HG03571 (cell line): ENCODE results near the gene GRIA3.
"Not testable (repeated sequence)": the region's sequence is repeated elsewhere in the genome, so short reads cannot be mapped to it uniquely, and the experiment has no call there.

Experiments used
- ATAC-seq: cut with Tn5 transposase; IDR thresholded peaks from one replicate; pipeline ENCODE4 v1.9.1; 2021; ENCODE audit not compliant: unreplicated experiment

Gene GRIA3

DNA sequence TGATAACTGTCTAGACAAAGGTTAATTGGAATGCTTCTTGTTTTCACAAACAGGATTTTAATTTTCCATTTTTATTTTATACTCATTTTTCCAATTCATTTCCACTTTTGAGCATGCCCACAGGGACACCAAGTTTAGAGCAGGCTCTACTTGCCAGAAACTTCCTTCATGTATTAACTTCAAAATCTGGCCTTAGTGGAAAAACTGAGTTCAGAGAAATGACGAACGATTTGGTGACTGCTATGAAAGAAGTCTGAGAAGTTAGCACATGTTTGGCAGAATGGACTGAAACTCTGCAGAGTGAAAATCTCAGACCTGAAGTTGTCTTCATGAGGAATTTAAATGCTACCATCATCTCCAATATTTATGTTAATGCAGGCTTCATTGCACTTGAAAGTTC is 334.7 kb downstream of the GRIA3 start:
- no peak for ATAC-seq

DNA sequence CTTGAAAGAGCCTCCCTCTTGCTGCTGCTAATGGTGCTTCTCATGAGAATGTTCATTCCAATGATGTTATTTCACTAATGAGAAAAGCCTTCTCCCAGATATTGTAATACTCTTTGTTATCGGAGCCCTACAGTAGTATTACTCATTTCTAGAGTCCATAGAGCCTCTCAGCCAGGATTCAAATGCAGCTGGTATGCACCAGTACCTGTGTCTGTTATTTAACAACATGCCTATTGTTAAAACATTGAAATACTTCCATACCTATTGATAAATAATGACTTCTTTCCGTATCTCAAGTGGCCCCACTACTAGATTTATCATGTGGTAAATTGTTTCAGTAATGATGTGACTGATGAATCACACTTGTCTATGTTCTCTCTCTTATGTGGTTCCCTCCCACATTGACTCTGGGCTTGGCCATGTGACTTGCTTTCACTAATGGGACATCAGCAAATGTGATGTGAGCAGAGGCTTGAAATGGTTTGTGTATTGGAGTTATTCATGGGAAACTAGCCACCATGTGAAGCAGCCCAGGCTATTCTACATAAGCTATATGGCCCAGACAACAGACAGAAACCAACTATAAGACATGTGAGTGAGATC is 341.1 kb downstream of the GRIA3 start:
- no peak for ATAC-seq

DNA sequence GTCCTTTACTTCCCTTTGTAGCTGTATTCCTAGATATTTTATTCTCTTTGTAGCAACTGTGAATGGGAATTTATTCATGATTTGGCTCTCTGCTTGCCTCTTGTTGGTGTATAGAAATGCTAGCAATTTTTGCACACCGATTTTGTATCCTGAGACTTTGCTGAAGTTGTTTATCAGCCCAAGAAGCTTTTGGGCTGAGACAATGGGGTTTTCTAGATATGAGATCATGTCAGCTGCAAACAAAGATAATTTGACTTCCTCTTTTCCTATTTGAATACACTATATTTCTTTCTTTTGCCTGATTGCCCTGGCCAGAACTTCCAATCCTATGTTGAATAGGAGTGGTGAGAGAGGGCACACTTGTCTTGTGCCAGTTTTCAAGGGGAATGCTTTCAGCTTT is 346.6 kb downstream of the GRIA3 start:
- ATAC-seq, result not testable (repeated sequence)
